ENCODE results near the gene PHF2.

The PHF2 gene

DNA sequence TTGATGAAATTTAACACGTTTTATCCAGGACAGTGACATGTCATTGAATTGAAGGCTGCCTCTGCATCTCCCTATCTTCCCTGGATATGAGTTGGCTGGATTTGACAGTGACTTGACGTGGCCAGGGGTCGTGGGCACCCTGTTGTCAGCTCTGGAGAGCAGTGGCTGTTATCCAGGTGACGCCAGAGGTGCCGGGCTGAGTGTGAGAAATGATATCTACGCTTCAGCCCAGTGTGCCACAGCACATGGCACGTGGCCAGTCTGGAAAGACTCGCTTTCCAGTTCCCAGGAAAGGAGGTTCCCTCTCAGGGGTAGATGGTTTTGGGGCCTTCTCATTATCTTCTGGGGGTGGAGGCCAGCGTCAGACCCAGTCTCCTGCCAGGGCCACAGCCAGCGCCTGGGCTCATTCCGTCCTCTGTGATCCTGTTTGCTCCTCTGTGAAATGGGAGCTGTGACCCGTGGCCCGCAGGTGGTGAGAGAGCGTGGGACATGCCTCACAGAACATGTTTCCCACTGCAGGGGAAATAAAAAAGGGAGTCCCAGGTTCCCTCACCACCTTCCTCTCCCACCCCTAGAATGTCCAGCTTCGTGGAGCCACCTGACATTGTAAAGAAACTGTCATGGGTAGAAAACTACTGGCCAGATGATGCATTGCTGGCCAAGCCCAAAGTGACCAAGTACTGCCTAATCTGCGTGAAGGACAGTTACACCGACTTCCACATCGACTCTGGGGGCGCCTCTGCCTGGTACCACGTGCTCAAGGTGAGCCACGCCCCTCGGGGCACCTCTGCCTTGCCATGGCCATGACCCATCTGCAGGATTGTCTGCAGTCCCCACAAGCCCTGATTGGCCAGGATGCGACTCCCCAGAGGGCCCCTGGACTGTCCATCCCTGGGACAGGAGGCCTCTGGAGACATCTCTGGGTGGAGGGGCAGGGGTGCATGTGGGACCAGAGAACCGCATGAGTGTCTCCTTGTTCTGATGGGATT lies 76.5 kb downstream of the PHF2 start:
- DNase-seq (ENCODE audit: low spot score), result no peak

DNA sequence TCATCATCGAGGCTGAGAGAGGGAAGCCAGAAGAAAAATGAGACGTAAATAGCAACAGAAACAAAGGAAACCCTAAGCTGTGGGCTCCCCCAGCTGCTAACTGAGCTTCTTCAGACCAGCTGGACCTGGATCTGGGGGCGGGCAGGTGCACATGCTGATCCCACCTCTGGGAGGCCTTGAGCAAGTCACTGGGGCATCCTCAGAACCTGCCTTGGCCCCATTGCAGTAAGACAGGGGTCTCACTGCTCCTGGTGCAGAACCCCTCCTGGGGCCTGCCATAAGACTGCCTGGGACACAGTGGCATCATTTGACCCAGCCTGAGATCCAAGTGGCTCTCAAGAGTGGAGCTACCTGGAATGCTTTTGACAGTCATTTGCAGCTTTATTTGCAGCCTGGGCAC lies 77.4 kb downstream of the PHF2 start:
- no peak for DNase-seq (ENCODE audit: low spot score)

DNA sequence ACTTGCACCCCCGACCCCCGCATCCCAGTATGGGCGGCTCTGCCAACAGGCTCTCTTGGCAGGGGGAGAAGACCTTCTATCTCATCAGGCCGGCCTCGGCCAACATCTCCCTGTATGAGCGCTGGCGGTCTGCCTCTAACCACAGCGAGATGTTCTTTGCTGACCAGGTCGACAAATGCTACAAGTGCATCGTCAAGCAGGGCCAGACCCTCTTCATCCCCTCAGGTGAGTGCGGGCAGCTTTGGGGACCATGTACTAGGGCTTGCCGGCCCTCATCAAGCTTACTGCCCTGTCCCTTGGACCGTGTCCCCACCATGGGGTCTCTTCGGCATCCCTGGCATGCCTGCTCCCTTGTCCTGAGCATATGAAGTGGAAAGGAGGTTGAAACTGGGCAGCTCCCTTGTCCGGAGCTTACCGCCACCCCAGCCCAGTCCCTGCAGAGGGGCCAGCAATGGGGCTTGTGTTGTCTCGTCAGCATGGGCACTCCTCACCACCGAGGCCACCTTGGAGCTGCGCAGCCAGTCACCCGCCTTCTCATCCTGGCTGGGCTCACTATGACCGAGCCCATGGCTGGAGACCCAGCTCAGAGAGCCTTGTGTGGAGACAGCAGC lies 78.1 kb downstream of the PHF2 start:
- DNase-seq (ENCODE audit: low spot score), result no peak

DNA sequence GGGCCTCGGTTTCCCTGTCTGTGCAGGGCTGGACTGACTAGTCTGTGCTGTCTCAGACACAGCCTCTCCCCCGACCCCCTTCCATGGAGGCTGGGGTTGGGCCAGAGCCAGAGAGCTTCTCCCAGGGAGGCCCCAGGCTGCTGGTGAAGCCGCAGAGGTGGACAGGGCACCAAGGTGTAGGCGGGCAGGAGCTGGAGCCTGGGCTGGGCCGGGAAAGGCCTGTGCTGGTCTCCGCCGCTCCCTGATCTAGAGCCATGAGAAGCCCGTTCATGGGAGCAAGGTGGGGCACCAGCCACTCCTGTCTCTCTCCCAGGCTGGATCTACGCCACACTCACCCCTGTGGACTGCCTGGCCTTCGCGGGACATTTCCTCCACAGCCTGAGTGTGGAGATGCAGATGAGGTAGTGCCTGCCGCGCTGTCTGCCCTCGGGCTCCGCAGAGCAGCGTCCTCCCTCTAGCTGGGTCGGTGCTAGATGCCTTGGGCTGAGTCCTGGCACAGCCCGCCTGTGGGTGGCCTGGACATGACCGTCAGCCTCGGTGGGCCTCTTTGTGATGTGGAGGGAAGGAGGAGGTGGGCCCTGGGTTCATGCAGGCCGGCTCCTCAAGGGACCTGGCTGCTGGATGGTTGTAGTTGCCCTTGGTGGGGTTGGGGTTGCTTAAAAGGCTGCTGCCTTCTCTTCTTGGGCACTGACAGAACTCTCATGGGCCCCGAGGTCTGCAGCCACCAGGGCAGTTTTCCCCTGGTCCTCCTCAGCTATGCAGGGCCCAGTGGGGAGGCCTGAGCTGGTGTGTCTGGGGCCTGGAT lies 79.4 kb downstream of the PHF2 start:
- no peak for DNase-seq (ENCODE audit: low spot score)

DNA sequence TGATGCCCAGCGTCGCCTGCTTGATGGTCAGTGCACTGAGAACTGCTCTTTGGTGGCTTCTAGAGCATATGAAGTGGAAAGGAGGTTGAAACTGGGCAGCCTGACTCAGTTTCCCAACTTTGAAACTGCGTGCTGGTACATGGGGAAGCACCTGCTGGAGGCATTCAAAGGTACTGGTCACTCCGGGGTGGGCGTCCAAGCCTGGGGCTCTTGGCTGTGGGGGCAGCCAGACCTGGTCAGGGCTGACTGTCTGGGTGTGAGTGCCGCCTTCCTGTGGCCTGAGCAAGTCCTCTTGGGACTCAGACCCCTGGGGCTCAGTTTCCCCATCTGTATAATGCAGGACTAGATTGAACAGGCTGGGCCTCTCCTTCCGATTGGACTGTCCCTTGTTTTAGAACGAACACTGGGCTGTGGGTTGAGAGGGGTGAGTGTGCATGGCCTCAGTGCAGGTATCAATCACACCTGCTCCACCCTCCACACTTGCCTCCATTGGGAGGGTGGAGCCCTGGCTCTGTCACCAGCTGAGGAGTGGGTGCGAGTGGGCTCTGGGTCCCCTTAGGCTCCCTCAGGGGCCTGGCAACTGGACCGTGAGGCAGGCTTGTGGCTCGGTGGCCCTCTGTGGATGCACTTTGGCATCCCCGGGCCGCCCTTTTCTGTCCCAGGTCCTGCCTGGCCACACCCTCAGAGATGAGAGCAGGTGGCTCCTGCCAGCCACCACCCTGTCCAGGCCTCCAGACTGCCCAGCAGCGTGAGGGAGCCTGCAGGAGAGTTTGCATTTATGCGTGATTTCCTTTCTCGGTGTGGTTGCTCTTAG lies 80.2 kb downstream of the PHF2 start:
- no peak for DNase-seq (ENCODE audit: low spot score)

DNA sequence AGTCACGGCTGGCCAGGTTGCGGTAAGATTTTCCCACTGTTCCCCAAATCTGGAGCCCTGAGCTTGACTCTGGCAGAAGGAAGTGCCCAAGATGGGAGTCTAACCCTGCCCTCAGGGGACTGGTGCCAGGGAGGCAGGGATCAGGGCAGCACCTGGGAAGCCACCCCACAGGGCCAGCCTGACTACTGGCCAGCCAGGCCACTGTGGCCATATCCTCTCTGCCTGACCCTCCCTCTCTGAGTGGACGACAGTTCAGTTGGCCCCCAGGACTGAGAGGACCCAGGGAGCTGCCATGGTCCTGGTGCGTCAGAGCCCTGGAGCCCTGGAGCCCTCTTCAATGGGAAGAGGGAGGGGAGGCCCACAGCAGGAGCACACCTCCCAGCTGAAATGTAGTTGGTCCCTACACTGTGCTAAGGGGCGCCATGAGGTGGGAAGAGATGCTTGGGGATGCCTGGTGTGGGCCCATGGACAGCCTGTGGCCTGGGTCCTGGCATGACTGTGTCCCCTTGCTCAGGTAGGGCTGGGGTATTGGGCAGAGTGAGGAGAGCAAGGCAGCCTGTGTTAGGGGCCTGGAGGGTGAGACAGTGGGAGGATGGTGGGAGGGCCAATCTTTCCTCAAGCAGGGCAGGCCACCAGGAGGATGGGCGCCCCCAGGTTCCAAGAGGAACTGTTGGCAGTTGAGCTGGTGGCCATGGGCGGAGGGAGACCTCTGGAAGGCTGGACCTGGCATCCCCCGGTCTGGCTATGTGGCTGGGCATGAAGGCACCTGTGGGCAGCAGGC lies 81.1 kb downstream of the PHF2 start:
- no peak for DNase-seq (ENCODE audit: low spot score)

DNA sequence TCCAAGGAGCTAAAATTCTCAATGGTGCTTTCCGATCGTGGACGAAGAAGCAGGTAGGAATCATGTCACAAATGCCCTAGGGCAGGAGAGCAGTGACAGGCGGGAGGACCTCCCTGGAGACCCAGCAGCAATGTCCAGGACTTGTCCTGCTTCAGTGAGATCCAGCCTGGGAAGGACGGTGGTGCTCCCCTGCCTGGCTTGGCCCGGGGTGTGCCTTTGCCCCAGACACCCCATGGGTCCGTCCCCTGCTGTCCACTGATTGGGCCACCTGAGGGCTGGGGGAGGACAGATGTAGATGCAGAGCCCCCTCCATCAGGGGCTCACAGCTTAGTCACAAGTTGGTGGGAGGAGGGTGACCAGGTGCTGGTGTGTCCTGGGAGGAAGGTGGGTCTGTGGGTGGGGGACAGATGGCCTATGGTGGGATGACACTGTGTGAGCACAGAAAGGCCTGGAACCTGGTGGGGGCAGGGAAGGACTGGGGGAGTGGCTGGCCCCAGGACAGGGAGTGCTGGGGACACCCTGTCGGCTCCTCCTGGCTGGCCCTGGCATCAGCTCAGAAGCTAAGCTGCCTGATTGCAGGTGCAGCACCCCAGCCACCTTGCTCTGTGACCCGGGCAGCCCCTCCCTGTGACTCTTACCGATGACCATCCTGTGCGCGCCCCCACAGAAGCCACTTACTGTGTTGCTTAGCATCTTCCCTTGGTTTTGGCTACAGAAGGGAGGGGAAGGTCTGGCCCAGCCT lies 82.0 kb downstream of the PHF2 start:
- DNase-seq (ENCODE audit: low spot score), result no peak

DNA sequence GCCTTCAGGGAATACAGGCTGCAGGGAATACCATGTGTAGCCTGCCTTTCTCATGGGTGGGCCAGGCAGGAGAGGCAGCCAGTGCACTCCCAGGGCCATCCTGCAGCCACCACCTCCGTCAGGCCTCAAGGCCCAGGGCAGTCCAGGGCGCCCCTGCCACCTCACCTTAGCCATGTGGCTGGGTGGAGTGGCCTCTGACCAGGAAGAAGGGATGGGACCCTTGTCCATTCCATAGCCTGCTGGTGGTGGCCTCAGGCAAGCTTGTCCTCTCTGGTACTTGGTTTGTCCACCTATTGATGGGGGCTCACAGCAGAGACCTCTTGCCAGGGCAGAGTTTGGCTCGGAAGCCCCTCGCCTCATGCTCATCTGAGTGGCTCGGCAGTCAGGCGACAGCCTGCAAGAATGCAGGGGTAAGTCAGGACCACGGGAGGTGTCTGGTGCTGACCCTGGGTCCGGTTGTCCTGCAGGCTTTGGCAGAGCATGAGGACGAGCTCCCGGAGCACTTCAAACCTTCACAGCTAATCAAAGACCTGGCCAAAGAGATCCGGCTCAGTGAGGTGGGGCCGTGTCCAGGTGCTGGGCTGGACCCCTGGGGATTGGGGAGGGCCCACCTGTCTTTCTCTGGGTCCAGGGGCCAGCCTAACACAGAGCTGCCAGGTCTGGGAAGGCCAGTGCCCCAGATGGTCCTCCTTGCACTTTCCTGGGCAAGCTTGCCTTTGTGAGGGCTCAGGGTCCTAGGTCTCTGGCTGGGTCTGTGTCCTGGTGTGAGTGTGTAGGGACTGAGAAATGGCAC lies 82.9 kb downstream of the PHF2 start:
- DNase-seq (ENCODE audit: low spot score), result no peak

DNA sequence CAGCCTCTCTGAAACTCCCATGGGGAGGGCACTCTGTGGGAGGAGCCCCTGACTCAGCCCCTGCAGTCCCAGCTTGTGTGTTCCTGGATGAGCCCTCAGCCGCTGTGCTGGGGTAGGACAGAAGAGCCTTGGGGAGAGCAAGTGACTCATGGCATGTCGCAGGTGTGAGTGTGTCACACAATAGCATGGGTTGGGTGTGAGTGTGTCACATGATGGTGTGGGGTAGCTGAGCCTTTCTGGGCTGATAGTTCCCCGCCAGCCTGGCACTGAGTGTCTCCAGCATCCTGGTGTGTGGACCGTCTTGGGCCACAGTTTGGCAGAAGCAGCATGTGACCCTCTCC lies 83.4 kb downstream of the PHF2 start:
- no peak for DNase-seq (ENCODE audit: low spot score)

DNA sequence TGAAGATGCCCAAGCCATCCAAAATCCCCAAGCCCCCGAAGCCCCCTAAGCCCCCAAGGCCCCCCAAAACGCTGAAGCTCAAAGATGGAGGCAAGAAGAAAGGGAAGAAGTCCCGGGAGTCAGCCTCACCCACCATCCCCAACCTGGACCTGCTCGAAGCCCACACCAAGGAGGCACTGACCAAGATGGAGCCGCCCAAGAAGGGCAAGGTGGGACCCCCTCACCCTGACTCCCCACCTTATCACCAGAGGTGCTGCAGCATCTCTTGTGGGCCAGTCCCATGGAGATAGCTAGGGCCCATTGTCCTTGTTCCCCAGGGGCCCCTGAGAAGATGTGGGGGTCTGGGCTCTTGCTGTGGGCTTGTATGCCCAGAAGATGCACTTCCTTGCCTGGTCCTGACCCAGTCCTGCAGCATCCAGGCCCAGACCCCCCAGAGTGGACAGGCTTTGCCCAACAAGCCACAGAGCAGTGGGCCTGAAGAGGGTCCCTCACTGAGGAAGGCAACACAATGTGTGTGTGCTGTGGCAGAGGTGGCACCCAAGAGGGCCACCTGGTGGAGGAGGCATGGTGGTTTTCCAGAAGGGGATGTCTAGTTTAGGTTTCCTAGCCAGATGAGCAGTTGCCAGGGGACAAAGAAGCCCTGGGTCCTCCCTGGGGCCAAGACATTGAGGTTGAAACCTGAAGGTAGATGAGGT lies 84.1 kb downstream of the PHF2 start:
- DNase-seq (ENCODE audit: low spot score), result no peak

DNA sequence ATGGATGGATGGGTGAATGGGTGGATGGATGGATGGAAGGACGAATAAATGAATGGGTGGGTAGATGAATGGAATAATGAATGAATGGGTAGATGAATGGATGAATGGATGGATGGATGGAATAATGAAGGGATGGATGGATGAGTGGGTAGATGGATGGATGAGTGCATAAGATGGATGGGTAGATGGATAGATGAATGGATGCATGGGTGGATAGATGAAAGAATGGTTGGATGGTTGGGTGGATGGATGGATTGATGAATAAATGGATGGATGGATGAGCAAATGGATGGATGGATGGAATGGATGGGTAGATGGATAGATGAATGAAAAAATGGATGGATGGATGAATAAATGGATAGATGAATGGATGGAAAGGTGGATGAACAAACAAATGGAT lies 85.2 kb downstream of the PHF2 start:
- DNase-seq (ENCODE audit: low spot score), result no peak

DNA sequence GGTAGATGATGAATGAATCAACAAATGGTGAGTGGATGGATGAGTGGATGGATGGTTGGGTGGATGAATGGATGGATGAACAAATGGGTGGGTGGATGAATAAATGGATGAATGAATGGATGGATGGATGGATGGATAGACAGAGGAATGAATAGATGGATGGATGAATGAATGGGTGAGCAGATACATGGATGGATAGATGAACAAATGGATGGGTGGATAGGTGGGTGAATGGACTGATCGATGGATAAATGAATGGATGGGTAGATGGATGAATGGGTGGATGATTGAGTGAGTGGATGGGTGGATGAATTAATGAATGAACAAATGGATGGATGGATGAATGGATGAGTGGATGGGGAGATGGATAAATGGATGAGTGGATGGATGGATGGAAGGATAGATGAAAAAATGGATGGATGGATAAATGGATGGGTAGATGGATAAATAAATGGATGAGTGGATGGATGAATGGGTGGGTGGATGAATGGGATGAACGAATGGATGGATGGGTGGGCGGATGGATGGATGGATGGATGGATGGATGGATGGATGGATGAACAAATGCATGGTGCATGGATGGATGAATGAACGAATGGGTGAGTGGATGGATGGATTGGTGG lies 85.7 kb downstream of the PHF2 start:
- no peak for DNase-seq (ENCODE audit: low spot score)

DNA sequence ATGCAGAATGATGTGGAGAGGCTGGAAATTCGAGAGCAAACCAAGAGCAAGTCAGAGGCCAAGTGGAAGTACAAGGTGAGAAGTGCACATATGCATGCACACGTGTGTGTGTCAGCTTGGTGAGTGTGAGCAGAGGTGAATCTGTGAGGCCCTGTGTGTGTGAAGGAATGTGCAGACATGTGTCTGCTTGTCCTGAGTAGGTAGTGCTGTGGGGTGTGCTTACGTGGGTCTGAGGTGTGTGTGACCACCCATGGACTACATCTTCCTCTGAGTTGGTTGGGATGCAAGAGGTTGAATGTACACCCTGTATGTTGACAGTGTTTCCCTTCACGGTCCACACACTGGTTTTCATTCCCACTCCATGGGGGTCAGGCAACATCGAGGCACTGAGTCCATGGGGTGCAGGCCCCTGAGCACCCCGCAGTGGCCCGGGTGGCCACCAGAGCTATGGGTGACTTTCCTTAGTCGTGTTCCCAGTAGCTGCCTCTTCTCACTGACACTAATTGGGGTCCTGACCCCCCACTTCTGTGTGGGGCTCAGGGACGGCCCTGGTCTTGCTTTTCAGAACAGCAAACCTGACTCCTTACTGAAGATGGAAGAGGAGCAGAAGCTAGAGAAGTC lies 86.7 kb downstream of the PHF2 start:
- DNase-seq (ENCODE audit: low spot score), result no peak

DNA sequence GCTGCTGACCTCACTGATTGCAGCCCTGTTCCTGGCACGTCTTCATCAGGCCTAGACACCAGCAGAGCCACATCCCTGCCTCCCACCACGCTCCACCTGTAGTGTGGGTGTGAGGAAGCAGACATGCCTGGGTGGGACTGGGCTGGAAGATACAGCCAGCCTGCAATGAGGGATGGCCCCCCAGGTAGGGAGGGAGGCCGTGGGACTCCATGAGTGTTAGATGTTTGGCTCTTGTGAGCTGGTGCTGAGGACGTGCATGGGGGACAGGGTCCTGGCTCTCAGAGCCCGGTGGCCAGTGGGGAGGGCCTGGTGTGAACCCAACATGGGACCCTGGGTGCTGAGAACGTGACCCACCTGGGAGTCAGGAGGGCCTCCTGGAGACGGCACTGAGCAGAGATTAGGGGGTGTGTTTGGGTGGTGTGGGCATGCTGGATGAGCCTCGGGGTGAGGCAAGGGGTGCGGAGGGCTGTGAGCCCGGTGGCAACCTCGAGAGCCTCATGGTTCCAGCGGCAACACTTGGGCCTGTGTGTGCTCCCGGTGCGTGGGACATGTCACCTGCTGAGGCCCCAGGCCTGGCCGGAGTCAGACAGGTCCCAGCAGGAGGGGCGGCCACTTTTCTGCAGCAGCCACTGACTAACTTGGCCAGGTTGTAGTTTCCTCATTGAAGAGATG lies 87.6 kb downstream of the PHF2 start:
- no peak for DNase-seq (ENCODE audit: low spot score)

DNA sequence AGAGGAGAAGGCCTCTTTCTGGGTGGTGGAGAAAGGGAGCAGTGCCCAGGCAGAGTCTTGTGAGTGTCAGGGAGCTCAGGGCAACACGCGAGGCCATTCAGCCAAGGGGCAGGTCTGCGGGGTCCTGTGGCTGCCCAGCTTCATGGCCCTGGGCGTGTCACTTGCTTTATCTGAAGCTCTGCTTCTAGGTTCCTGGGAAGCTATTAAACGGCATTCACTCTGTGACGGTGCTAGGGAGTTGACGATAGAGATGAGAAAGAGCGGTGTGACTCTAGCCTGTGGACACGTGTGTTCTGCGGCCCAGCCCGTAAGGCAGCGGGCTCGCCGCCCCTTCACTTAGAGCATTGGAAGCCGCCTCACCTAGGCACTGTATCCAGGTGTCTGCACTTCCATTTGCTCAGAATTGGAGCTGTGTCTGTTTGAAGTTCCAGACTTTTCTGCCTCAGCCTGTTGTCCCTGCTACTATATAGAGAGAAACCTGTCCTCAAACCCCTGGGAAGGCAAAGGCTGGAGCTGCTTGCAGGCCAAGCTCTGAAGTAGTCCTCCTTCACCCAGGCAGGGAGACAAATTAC lies 88.3 kb downstream of the PHF2 start:
- DNase-seq (ENCODE audit: low spot score), result no peak

DNA sequence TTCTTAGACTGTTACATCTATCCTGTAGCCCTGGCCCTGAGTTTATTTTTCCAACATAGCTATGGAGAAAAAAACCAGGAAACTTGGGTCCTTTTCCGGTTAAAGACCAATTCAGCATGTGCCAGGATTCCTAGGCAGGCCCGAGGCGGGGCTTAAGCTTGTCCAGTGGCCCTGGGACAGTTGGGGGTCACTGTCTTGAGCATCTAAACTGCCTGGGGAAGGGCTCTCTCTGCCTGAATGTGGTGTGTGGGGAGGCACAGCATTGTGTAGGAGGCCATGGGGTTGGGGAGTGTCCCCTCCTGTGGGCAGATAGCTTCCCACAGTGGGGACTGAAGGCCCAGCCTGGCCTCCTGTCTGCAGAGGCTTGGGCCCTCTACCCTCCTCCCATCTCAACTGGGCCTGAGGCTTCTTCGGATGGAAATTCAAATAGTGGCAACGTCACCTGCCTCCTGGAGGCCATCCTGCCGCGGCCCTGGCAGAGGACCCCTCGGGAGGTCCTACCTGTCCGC lies 88.8 kb downstream of the PHF2 start:
- no peak for DNase-seq (ENCODE audit: low spot score)
